Stimulated activated CD4-positive, alpha-beta T cell treated with anti-CD3 and anti-CD28 coated beads, Interleukin-1b, Interleukin-23, amount 100 ng/mL, for 24 hours (primary cell): Measurements from ENCODE around the gene HNF1A.

Experiments used
- DNase-seq, 4 experiments: peaks; one replicate each; pipeline ENCODE4 v3.0.0-alpha.2; 2020; ENCODE audit warnings: low read depth in 4 of 4, low spot score in 1 of 4

HNF1A gene

DNA sequence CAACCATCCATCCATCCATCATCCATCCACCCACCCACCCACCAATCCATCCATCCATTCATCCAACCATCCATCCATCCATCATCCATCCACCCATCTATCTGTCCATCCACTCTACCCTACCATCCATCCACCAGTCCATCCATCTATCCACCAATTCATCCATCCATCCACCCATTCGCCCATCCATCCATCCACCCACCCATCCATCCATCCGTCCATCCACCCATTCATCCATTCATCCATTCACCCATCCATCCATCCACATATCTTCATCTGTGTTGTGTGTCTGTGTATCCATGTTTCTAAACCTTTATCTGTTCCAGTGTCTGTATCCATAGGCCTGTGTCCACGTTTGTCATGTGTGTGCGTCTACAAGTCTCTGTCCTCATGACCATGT, 9.9 kb downstream of the HNF1A start:
- no peak for DNase-seq

DNA sequence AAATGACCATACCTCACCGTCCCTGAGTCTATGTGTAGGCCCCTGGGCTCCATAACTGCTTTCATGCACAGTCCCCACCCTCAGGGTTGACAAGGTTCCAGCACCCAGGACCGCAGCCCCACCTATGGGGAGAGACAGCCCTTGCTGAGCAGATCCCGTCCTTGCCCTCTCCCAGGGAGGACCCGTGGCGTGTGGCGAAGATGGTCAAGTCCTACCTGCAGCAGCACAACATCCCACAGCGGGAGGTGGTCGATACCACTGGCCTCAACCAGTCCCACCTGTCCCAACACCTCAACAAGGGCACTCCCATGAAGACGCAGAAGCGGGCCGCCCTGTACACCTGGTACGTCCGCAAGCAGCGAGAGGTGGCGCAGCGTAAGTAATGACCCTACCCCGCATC, 10.3 kb downstream of the HNF1A start:
- DNase-seq = no peak

DNA sequence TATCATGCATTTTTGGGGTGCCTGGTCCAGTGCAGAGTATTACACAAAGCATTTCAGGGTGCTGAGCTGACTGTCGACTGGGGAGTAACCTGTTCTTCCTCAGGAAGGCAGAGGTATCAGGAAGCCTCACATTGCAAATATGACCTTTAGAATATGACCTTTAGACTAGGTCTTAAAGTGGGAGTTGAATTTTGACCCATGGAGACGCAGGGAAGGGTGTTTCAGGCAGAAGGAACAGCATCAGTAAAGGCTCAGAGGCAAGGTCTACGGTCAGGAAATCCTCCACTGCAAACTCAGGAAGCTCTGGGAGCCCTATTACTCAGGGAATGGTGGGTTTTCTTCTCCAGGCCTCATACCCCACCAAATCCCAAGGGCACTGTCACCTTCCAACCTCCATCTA, 11.3 kb downstream of the HNF1A start:
- no peak for DNase-seq

DNA sequence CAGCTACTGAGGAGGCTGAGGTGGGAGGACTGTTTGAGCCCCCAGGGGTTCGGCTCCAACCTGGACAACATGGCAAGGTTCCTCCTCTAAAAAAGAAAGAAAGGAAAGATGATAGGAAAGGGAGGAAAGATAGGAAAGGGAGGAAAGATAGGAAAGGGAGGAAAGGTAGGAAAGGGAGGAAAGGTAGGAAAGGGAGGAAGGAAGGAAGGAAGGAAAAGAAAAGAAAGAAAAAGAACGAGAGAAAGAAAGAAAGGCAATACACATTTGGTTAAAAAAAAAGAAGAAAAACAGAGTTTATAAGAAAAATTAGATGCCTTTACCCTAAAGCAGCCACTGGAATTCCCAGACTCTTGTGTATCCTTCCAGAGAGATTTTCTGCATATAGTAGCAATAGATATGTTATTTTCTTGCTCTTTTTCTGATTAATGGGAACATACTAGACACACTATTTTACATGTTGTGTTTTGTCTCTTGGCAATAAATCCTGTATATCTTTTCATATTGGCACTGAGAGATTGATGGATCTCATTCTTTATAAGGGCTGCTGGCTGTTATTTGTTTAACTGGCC, 12.2 kb downstream of the HNF1A start:
- no peak for DNase-seq

DNA sequence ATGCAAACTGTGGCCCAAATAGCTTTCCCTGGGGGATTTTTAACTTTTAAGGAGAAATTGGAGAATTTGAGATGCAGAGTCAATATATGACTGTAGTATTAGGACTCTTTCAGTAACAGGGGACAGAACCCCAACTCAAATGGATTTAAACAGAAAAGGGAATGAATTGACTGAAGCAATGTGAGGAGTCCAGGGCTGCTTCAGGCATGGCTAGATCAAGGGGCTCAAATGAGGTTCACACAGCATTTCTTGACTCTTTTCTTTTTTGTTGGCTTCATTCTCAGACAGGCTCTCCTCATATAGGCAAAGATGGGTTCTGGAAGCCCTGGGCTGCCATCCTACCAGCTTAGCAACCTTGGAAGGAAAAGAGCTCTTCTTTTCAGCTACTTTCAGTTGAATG, 13.6 kb downstream of the HNF1A start:
- no peak for DNase-seq

DNA sequence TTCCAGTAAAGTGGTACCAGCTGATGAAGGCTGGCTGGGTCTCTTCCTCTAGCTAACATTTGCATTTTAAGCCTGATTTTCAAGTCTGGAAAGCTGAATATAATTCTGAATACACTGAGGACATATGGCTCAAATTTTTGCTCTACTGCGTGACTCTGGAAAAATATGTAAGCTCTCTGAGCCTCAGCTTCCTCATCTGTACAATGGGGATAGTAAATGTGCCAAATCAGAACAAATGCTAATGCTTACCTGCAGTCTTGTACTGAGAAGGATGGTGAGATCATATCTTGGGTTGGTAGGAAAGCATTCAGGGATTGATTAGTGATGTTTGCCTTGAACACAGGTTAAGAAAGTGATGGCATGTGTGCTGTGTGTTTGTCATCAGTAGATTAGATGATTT, 14.6 kb downstream of the HNF1A start:
- DNase-seq = no peak

DNA sequence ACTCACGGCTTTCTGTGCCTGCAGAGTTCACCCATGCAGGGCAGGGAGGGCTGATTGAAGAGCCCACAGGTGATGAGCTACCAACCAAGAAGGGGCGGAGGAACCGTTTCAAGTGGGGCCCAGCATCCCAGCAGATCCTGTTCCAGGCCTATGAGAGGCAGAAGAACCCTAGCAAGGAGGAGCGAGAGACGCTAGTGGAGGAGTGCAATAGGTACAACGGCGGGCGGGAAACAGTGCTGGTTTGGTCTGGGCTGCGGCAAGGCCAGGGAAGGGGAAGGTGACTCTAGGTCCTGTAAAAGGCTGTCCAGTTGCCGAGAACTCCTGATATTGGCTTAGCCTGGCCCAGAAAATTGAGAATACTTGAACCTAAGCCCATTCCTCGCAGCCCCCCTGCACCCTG, 15.2 kb downstream of the HNF1A start:
- DNase-seq = no peak

DNA sequence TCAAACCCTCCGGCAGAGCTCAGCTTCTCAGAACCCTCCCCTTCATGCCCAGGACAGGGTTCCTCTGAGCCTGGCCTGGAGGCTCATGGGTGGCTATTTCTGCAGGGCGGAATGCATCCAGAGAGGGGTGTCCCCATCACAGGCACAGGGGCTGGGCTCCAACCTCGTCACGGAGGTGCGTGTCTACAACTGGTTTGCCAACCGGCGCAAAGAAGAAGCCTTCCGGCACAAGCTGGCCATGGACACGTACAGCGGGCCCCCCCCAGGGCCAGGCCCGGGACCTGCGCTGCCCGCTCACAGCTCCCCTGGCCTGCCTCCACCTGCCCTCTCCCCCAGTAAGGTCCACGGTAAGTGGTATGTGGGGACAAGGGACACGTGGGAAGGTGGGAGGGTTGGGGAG, 15.7 kb downstream of the HNF1A start:
- no peak for DNase-seq

DNA sequence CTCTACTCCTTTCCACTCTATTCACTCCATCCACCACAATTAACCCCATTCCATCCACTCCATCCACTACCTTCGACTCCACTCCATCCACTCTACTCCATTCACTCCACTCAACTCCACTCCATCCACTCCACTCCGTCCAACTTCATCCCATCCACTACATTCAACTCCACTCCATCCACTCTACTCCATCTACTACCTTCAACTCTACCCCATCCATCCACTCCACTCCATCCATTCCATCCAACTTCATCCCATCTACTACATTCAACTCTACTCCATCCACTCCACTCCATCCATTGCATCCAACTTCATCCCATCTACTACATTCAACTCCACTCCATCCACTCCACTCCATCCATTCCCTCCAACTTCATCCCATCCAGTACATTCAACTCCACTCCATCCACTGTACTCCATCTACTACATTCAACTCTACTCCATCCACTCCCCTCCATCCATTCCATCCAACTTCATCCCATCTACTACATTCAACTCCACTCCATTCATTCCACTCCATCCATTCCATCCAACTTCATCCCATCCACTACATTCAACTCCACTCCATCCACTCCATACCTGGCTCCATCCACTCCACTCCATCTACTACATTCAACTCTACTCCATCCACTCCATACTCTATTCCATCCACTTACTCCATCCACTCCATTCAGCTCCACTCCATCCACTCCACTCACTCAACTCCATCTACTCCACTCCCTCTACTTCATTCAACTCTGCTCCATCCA, 16.4 kb downstream of the HNF1A start:
- DNase-seq = no peak

DNA sequence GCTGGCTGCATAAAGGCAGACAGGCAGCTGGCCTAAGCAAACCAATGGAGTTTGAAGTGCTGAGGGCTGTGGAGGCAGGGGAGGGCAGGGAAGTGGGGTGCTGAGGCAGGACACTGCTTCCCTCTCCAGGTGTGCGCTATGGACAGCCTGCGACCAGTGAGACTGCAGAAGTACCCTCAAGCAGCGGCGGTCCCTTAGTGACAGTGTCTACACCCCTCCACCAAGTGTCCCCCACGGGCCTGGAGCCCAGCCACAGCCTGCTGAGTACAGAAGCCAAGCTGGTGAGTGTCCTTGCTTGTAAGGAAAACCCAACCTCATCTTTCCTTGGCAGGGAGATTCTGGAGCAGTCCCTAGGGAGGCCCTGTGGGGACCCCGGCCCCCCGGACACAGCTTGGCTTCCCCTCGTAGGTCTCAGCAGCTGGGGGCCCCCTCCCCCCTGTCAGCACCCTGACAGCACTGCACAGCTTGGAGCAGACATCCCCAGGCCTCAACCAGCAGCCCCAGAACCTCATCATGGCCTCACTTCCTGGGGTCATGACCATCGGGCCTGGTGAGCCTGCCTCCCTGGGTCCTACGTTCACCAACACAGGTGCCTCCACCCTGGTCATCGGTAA, 17.9 kb downstream of the HNF1A start:
- DNase-seq = no peak

DNA sequence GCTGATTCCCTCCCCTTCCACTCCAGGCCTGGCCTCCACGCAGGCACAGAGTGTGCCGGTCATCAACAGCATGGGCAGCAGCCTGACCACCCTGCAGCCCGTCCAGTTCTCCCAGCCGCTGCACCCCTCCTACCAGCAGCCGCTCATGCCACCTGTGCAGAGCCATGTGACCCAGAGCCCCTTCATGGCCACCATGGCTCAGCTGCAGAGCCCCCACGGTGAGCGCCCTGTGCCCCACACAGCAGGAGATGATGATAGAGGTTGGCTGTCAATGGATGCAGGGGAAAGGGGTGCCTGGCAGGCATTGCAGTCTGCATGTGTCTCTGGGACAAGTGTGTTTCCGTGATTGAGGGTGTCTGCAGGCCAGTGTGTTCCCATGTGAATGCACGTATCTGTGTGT, 19.1 kb downstream of the HNF1A start:
- DNase-seq = no peak

DNA sequence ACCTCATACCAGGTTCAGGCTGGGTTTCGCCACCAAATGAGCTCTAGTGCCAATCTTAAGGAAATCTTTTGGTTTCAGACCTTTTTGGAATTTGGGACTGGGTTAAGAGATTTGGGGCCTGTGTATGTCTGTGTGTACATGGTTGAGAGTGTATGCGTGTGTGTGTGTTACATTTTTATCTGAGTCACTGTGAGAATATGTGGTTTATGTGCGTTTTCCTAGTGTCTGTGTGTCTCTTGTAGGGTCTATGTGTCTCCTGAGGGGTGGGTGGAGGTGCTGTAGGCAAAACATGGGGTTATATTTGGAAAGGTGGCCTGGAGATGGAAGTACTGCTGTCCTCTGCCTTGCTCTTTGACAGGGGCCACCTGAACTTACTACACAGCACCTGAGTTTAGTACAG, 20.1 kb downstream of the HNF1A start:
- no peak for DNase-seq

DNA sequence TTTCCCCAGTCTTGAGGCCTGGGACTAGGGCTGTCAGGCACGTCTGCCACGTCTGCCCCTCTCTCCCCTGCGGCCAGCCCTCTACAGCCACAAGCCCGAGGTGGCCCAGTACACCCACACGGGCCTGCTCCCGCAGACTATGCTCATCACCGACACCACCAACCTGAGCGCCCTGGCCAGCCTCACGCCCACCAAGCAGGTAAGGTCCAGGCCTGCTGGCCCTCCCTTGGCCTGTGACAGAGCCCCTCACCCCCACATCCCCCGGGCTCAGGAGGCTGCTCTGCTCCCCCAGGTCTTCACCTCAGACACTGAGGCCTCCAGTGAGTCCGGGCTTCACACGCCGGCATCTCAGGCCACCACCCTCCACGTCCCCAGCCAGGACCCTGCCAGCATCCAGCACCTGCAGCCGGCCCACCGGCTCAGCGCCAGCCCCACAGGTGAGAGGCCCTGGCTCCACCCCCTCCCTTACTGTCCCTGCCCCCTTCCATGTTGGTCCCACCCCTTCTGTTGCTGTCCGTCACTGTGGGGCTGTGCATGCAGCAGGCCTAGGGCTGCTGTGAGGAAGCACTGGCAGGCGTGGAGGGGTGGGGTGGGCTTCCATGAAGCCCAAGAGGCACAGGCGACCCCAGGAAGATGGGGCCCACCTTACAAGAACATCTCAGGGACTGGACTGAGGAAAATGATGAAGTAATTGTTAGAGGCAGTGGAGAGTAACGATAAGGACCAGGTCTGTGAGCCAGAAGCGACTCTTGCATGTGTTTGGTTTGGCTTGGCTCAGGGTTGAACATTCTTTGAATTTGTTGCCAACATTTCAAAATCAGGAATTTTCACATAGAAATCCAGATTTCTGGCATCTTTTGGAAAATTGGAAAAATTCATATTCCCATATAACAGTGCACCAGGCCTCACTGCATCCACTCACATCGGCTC, 21.1 kb downstream of the HNF1A start:
- no peak for DNase-seq

DNA sequence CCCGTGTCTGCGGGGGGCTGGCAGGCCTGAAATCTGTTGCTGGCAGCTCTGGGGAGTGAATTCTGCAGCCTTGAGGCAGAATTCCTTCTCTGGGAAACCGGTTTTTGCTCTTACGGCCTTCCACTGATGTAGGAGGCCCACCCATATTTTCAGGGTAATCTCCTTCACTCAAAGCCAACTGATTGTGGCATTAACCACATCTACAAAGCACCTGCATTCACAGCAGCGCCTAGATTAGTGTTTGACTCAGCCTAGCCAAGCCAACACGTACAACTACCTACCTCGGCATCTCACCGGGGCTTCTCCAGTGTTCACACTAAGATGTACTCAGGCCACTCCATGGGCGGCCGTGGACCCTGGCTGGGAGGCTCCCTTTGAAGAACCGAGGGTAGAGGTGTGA, 22.2 kb downstream of the HNF1A start:
- DNase-seq = no peak

DNA sequence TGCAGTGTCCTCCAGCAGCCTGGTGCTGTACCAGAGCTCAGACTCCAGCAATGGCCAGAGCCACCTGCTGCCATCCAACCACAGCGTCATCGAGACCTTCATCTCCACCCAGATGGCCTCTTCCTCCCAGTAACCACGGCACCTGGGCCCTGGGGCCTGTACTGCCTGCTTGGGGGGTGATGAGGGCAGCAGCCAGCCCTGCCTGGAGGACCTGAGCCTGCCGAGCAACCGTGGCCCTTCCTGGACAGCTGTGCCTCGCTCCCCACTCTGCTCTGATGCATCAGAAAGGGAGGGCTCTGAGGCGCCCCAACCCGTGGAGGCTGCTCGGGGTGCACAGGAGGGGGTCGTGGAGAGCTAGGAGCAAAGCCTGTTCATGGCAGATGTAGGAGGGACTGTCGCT, 22.7 kb downstream of the HNF1A start:
- DNase-seq = no peak

DNA sequence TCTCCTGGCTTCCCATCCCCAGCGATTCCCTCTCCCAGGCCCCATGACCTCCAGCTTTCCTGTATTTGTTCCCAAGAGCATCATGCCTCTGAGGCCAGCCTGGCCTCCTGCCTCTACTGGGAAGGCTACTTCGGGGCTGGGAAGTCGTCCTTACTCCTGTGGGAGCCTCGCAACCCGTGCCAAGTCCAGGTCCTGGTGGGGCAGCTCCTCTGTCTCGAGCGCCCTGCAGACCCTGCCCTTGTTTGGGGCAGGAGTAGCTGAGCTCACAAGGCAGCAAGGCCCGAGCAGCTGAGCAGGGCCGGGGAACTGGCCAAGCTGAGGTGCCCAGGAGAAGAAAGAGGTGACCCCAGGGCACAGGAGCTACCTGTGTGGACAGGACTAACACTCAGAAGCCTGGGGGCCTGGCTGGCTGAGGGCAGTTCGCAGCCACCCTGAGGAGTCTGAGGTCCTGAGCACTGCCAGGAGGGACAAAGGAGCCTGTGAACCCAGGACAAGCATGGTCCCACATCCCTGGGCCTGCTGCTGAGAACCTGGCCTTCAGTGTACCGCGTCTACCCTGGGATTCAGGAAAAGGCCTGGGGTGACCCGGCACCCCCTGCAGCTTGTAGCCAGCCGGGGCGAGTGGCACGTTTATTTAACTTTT, 23.6 kb downstream of the HNF1A start:
- no peak for DNase-seq

DNA sequence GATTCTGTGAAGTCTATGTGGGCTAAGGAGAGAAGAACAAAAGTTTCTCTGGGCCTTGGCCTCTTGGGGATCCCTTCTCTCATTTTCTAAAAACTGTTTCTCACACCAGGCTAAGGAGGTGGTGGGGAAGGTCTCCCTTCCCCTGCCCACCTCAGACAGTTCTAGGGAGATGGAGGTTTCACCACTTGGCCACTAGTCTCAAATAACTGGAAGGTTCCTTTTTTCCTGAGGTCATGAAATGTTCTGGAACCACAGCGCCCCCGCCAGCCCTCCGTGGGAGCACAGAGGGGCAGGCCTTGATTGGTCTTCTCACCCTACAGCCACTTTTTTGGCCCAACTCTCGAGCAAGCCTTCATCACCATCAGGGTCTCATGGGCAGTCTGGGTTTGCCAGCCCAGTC, 25.3 kb downstream of the HNF1A start:
- no peak for DNase-seq

DNA sequence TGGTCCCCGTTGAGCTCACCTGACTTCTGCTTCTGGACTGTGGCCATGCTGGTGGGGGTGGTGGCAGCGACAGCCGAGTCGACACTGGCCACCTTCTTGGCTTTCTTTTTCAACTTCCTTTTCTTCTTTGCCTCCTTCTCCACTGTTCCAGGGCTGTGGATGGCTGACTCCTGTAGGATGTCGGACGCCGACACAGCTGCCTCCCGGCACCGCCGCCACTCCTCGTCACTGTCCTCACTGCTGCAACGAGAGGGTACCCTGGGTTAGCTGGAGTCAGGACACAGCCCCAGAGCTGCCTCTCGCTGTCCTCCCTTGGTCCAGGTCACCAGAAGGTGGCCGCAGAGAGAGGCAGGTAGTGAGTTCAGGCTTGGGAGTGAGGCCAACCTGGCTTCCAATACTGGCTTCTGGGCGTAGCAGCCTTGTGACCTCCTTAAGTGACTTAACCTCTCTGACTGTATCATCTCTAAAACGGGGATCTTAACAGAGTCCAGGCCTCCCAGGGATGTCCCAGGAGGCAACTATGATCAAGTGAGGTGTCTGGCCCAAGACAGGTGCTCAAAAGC, 26.0 kb downstream of the HNF1A start:
- no peak for DNase-seq

DNA sequence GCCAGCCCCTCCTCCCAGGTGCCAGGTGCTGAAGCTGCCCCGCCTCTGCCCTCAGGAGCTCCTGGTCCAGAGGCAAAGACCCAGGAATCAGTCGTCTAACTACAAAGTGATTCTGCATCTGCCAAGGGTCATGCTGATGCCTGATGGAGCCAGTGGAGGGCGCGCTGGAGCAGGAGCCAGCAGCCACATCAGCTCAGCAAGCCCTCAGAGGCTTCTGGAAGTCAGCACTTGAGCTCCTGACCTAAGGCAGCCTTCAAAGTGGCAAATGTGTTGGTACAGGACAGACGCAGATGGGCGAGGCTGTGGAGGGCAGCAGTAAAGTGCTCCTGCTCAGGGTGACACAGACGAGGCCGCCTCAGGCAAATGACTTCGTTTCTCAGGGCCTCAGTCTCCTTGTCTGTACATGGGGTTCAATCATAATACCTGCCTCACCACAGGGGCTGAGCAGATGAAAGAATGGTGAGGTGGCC, 27.0 kb downstream of the HNF1A start:
- peak in 3 of 4 experiments; percentile 9 to 30 (median 29) for DNase-seq

DNA sequence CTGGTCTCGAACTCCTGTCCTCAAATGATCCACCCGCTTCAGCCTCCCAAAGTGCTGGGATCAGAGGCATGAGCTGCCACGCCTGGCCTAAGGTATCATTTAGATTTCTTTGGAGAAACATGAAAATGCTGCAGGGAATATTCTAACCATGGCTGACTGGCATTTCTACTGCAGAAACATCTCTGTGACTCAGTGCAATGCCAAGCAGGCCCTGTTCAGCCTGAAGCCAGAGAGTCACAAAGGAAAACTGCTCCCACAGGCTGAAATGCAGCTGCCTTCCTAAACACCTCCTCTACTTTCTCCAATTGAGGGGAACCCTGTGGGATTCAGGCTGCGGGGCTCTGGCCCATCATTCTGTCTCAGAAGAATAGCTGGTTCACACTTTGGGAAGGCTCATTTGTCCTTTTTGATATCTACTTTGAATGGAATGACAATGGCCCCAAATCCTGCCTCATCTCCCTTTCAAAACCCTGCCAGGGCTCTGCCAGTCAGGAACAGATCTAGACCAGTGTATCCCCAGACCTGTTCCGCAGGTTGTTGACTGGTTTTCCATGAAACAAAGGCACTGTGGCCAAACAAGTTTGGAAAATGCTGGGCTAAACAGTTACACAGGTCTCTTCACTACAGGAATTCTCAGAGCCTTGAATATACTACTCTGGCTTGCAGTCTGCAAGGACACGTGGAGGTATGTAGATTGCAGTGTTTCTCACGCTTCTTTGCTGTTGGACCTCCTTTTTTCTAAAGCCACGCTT, 30.2 kb downstream of the HNF1A start:
- no peak for DNase-seq
